Neural progenitor cell (in vitro differentiated cells): ENCODE measurements around the gene CFAP20. TPM values are rescaled to one million over a fixed set of nuclear protein-coding genes. Genes with fewer than 3 reads are reported as not detected.
A peak's percentile ranks its signal among the peaks of the same experiment; 100 is the strongest.

Experiments used
- DNase-seq: peaks from one replicate; pipeline ENCODE4 v3.0.0-alpha.2; 2016; ENCODE audit warnings: low spot score
- H2AFZ ChIP-seq: fragments of 200-600 bp; sonication (generic); replicated peaks from 2 replicates; pipeline ENCODE4 v1.6.1; 2016; ENCODE audit warnings: antibody characterized with exemption
- H3F3A ChIP-seq: fragments of 200-600 bp; sonication (generic); 2 replicates; pipeline ENCODE4 v1.6.1; 2016; ENCODE audit warnings: antibody characterized with exemption, low read depth
- H3K27ac ChIP-seq: fragments of 200-600 bp; sonication (generic); 2 replicates; pipeline ENCODE4 v1.5.1; 2016; ENCODE audit warnings: mild to moderate bottlenecking
- H3K27me3 ChIP-seq: fragments of 200-600 bp; sonication (generic); 2 replicates; pipeline ENCODE4 v1.6.1; 2016; ENCODE audit warnings: mild to moderate bottlenecking, moderate library complexity
- H3K36me3 ChIP-seq: fragments of 200-600 bp; sonication (generic); 2 replicates; pipeline ENCODE4 v1.5.1; 2016
- H3K4me1 ChIP-seq: fragments of 200-600 bp; sonication (generic); 2 replicates; pipeline ENCODE4 v1.6.1; 2016; ENCODE audit warnings: mixed run types
- H3K4me2 ChIP-seq: fragments of 200-600 bp; sonication (generic); 2 replicates; pipeline ENCODE4 v1.6.1; 2016
- H3K4me3 ChIP-seq: fragments of 200-600 bp; sonication (generic); 2 replicates; pipeline ENCODE4 v1.5.1; 2016
- H3K79me2 ChIP-seq: fragments of 200-600 bp; sonication (generic); 2 replicates; pipeline ENCODE4 v1.6.1; 2016; ENCODE audit warnings: low read depth
- H3K9ac ChIP-seq: fragments of 200-600 bp; sonication (generic); 2 replicates; pipeline ENCODE4 v1.6.1; 2016
- H3K9me3 ChIP-seq: fragments of 200-600 bp; sonication (generic); 2 replicates; pipeline ENCODE4 v1.5.1; 2016; ENCODE audit warnings: low read depth
- H4K20me1 ChIP-seq: fragments of 200-600 bp; sonication (generic); 2 replicates; pipeline ENCODE4 v1.6.1; 2016; ENCODE audit warnings: low read depth
- H3K27ac Mint-ChIP-seq: 3 replicates; pipeline ENCODE4 v1.8.0; 2021; ENCODE audit warnings: mixed read lengths
- H3K27me3 Mint-ChIP-seq: 2 replicates; pipeline ENCODE4 v1.8.0; 2022; ENCODE audit warnings: low read depth, mild to moderate bottlenecking, inconsistent platforms, moderate library complexity, mixed read lengths; ENCODE audit not compliant: insufficient read depth
- H3K36me3 Mint-ChIP-seq: 3 replicates; pipeline ENCODE4 v1.8.0; 2021; ENCODE audit warnings: mixed read lengths
- H3K4me1 Mint-ChIP-seq: 3 replicates; pipeline ENCODE4 v1.8.0; 2021; ENCODE audit warnings: mixed read lengths
- H3K4me3 Mint-ChIP-seq: 3 replicates; pipeline ENCODE4 v1.8.0; 2021; ENCODE audit warnings: mild to moderate bottlenecking, moderate library complexity, mixed read lengths
- H3K9me3 Mint-ChIP-seq: 3 replicates; pipeline ENCODE4 v1.8.0; 2020; ENCODE audit warnings: mixed read lengths
- CTCF ChIP-seq: fragments of 200-600 bp; sonication (generic); IDR thresholded peaks from 2 replicates; pipeline ENCODE4 v1.5.1; 2017; ENCODE audit warnings: antibody characterized with exemption, mild to moderate bottlenecking
- EZH2 ChIP-seq: fragments of 200-600 bp; sonication (generic); IDR thresholded peaks from 2 replicates; pipeline ENCODE4 v1.6.1; 2017; ENCODE audit warnings: antibody characterized with exemption, mild to moderate bottlenecking, moderate library complexity
- EZH2phosphoT487 ChIP-seq: fragments of 200-600 bp; sonication (generic); IDR thresholded peaks from 2 replicates; pipeline ENCODE4 v1.6.1; 2017; ENCODE audit warnings: antibody characterized with exemption
- total RNA-seq: library from RNA; depleted of rRNA; stranded (reverse); fragments of >200 nt; gene quantifications from 2 replicates; pipeline ENCODE4 v1.2.3, GENCODE V29; 2015; ENCODE audit warnings: low replicate concordance

The CFAP20 gene
- total RNA-seq, 1 donor from 2014 or later = 93.8 TPM

GRCh38 chr16:58102665-58103392 lies 26.4 kb downstream of the CFAP20 start:
- TF ChIP-seq EZH2 (no peak), CTCF (no peak), EZH2phosphoT487 (no peak)
- DNase-seq = no peak
- no peaks in the 10 kb centered on the region for H3F3A ChIP-seq
- H3K36me3 Mint-ChIP-seq = no peaks in the 10 kb centered on the region
- no peak overlapping the region for H3K9ac ChIP-seq
- H2AFZ ChIP-seq = no peak overlapping the region
- no peaks in the 10 kb centered on the region for H3K9me3 Mint-ChIP-seq
- H3K4me3 ChIP-seq = no peak overlapping the region
- H4K20me1 ChIP-seq = no peaks in the 10 kb centered on the region
- H3K79me2 ChIP-seq = no peaks in the 10 kb centered on the region
- peaks cover 2% of the 10 kb centered on the region for H3K27me3 Mint-ChIP-seq
- H3K36me3 ChIP-seq = no peaks in the 10 kb centered on the region
- peaks cover 14% of the 10 kb centered on the region for H3K4me1 ChIP-seq
- H3K27me3 ChIP-seq = no peaks in the 10 kb centered on the region
- H3K27ac ChIP-seq = no peak overlapping the region
- peaks cover 34% of the 10 kb centered on the region for H3K4me1 Mint-ChIP-seq
- no peak overlapping the region for H3K4me2 ChIP-seq
- no peaks in the 10 kb centered on the region for H3K9me3 ChIP-seq
- peak overlapping the region; percentile 6 for H3K27ac Mint-ChIP-seq
- no peak overlapping the region for H3K4me3 Mint-ChIP-seq

- H3K9me3 Mint-ChIP-seq = no peaks in the 10 kb centered on the region
- H3K27ac ChIP-seq = no peak overlapping the region
- H3K4me3 Mint-ChIP-seq = no peak overlapping the region
- H3K36me3 Mint-ChIP-seq = no peaks in the 10 kb centered on the region
- H3K4me3 ChIP-seq = no peak overlapping the region
- no peaks in the 10 kb centered on the region for H3K9me3 ChIP-seq
- H2AFZ ChIP-seq = no peak overlapping the region
- H3K27ac Mint-ChIP-seq = peak overlapping the region; percentile 83
- peaks cover 23% of the 10 kb centered on the region for H3K4me1 Mint-ChIP-seq
- H3K27me3 ChIP-seq = no peaks in the 10 kb centered on the region
- no peak overlapping the region for H3K4me2 ChIP-seq
- no peaks in the 10 kb centered on the region for H3K36me3 ChIP-seq
- DNase-seq = no peak
- H3F3A ChIP-seq = no peaks in the 10 kb centered on the region
- no peaks in the 10 kb centered on the region for H4K20me1 ChIP-seq
- H3K4me1 ChIP-seq = peaks cover 14% of the 10 kb centered on the region
- peaks cover 3% of the 10 kb centered on the region for H3K27me3 Mint-ChIP-seq
- H3K9ac ChIP-seq = no peak overlapping the region
- TF ChIP-seq EZH2 (no peak), CTCF (no peak), EZH2phosphoT487 (no peak)
- no peaks in the 10 kb centered on the region for H3K79me2 ChIP-seq
Observed at GRCh38 chr16:58099956-58100300, 29.3 kb downstream of the CFAP20 start.

- Mint-ChIP-seq H3K4me1 (peaks cover 23% of the 10 kb centered on the region), H3K36me3 (no peaks in the 10 kb centered on the region), H3K27ac (peak overlapping the region; percentile 38), H3K4me3 (no peak overlapping the region), H3K9me3 (no peaks in the 10 kb centered on the region), H3K27me3 (peaks cover 3% of the 10 kb centered on the region)
- H3K9ac ChIP-seq = no peak overlapping the region
- no peaks in the 10 kb centered on the region for H4K20me1 ChIP-seq
- H3K9me3 ChIP-seq = no peaks in the 10 kb centered on the region
- DNase-seq = no peak
- H3K4me3 ChIP-seq = no peak overlapping the region
- H3K79me2 ChIP-seq = no peaks in the 10 kb centered on the region
- TF ChIP-seq CTCF = no peak
- TF ChIP-seq EZH2 = no peak
- TF ChIP-seq EZH2phosphoT487 = no peak
- H3K27me3 ChIP-seq = no peaks in the 10 kb centered on the region
- no peaks in the 10 kb centered on the region for H3F3A ChIP-seq
- H2AFZ ChIP-seq = no peak overlapping the region
- H3K4me2 ChIP-seq = no peak overlapping the region
- H3K27ac ChIP-seq = no peak overlapping the region
- no peaks in the 10 kb centered on the region for H3K36me3 ChIP-seq
- peaks cover 14% of the 10 kb centered on the region for H3K4me1 ChIP-seq
Observed at GRCh38 chr16:58099097-58099955, 29.9 kb downstream of the CFAP20 start.
